ENCODE measurements around the gene FCRLA.

Gene FCRLA

DNA sequence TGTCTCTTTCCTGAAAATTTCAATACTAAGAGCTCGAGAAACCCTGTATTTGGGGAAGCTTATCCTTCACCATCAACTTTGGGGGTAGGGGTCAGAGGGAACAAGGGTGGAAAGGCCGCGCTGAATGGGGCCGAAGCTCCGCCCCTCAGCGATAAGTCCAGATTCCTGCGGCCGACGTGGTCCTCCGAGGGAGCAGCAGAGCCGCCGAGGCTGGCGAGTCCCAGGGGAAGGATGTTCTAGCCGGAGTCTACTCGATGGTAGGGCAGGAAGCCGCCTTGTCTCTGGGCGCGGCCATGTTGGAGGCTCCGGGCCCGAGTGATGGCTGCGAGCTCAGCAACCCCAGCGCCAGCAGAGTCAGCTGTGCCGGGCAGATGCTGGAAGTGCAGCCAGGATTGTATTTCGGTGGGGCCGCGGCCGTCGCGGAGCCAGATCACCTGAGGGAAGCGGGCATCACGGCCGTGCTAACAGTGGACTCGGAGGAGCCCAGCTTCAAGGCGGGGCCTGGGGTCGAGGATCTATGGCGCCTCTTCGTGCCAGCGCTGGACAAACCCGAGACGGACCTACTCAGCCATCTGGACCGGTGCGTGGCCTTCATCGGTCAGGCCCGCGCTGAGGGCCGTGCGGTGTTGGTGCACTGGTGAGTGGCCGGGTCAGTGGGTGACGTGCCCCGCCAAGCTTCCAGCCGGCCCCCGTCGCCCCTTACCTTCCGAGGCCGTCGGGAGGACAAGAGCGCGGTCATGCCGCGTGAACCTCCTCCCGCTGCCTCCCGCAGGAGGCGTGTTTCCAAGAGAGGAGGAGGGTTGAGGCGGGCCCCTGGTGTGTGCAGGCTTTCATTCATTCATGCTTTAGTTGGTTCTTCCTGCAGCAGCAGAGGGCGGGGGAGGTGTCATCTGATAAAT is 42.7 kb downstream of the FCRLA start, which contains the start of gene DUSP12 (continued):
- TF ChIP-seq, protein P1, sequence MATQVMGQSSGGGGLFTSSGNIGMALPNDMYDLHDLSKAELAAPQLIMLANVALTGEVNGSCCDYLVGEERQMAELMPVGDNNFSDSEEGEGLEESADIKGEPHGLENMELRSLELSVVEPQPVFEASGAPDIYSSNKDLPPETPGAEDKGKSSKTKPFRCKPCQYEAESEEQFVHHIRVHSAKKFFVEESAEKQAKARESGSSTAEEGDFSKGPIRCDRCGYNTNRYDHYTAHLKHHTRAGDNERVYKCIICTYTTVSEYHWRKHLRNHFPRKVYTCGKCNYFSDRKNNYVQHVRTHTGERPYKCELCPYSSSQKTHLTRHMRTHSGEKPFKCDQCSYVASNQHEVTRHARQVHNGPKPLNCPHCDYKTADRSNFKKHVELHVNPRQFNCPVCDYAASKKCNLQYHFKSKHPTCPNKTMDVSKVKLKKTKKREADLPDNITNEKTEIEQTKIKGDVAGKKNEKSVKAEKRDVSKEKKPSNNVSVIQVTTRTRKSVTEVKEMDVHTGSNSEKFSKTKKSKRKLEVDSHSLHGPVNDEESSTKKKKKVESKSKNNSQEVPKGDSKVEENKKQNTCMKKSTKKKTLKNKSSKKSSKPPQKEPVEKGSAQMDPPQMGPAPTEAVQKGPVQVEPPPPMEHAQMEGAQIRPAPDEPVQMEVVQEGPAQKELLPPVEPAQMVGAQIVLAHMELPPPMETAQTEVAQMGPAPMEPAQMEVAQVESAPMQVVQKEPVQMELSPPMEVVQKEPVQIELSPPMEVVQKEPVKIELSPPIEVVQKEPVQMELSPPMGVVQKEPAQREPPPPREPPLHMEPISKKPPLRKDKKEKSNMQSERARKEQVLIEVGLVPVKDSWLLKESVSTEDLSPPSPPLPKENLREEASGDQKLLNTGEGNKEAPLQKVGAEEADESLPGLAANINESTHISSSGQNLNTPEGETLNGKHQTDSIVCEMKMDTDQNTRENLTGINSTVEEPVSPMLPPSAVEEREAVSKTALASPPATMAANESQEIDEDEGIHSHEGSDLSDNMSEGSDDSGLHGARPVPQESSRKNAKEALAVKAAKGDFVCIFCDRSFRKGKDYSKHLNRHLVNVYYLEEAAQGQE (tag by site-specific recombination; IDR thresholded peaks at IDR 0.05): peak; percentile 41; the same call in 1 of the 2 replicates
- peak; percentile 86 for TF ChIP-seq BCL11B (tag by site-specific recombination; IDR thresholded peaks at IDR 0.05; ENCODE audit: low read depth)
- peak; percentile 82 for TF ChIP-seq SP3 (tag by site-specific recombination; IDR thresholded peaks at IDR 0.05)
- peak; percentile 66 for TF ChIP-seq ZNF518A (tag by site-specific recombination; conservative IDR thresholded peaks at IDR 0.05; ENCODE audit: low read depth)
- TF ChIP-seq ZNF174 (tag by site-specific recombination; IDR thresholded peaks at IDR 0.05): no peak
- TF ChIP-seq, protein P2, sequence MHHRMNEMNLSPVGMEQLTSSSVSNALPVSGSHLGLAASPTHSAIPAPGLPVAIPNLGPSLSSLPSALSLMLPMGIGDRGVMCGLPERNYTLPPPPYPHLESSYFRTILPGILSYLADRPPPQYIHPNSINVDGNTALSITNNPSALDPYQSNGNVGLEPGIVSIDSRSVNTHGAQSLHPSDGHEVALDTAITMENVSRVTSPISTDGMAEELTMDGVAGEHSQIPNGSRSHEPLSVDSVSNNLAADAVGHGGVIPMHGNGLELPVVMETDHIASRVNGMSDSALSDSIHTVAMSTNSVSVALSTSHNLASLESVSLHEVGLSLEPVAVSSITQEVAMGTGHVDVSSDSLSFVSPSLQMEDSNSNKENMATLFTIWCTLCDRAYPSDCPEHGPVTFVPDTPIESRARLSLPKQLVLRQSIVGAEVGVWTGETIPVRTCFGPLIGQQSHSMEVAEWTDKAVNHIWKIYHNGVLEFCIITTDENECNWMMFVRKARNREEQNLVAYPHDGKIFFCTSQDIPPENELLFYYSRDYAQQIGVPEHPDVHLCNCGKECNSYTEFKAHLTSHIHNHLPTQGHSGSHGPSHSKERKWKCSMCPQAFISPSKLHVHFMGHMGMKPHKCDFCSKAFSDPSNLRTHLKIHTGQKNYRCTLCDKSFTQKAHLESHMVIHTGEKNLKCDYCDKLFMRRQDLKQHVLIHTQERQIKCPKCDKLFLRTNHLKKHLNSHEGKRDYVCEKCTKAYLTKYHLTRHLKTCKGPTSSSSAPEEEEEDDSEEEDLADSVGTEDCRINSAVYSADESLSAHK (tag by site-specific recombination; IDR thresholded peaks at IDR 0.05): no peak
- no peak for TF ChIP-seq TCF7L2 (IDR thresholded peaks at IDR 0.05; ENCODE audit: borderline replicate concordance, low read depth, low read length)
- TF ChIP-seq ZNF555 (tag by site-specific recombination; conservative IDR thresholded peaks at IDR 0.05): no peak
- TF ChIP-seq ZNF211 (tag by site-specific recombination; IDR thresholded peaks at IDR 0.05; ENCODE audit: low read depth): no peak
- no peak for TF ChIP-seq ZNF626 (tag by site-specific recombination; IDR thresholded peaks at IDR 0.05)
- no peak for TF ChIP-seq ZNF169 (tag by site-specific recombination; IDR thresholded peaks at IDR 0.05)
- peak; percentile 75; the same call in 1 of the 2 replicates for TF ChIP-seq ZBTB44 (tag by site-specific recombination; IDR thresholded peaks at IDR 0.05)
- TF ChIP-seq ZNF785 (tag by site-specific recombination; IDR thresholded peaks at IDR 0.05): 0 out of 2 replicates have a peak, but pooled peaks have one; percentile 67
- TF ChIP-seq ZNF529 (tag by site-specific recombination; IDR thresholded peaks at IDR 0.05; ENCODE audit: insufficient replicate concordance): no peak
- no peak for TF ChIP-seq SALL2 (tag by site-specific recombination; IDR thresholded peaks at IDR 0.05; ENCODE audit: borderline replicate concordance)

Measured in HEK293 (cell line).